OCI-LY7 (cell line): ENCODE data around the gene MUC21.

ENCODE experiments used
- EZH2phosphoT487 ChIP-seq: fragments of 200-600 bp; sonication (generic); IDR thresholded peaks from 2 replicates; pipeline ENCODE4 v1.6.1; 2018; ENCODE audit warnings: low read depth, borderline replicate concordance, mild to moderate bottlenecking, mixed run types, antibody characterized with exemption, low read length, moderate library complexity, mixed read lengths
- TF ChIP-seq, protein P1 (sequence below): fragments of 200-600 bp; sonication (generic); conservative IDR thresholded peaks from 2 replicates; pipeline ENCODE4 v1.5.1; 2014; ENCODE audit warnings: mild to moderate bottlenecking, antibody characterized with exemption, low read length, moderate library complexity, mixed read lengths

DNA sequence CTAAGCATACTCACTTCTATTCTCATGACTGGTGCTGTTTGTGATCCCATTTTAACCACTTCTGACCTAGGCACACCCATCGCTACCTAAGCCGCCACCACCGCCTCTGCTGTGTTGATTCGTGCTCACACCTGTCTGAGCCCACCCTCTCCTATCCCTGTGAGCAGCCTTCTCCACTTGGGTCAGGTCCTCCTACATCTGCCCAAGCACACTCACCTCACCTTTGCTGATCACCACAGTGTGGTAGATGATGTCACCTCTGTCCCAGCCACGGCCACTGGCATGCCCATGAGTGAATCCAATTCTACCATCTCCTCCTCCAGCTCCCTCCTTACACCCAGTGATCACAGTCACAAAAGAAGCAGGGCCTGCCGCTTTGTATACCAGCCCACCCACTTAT, 47.6 kb downstream of the MUC21 start:
- TF ChIP-seq, protein P1, sequence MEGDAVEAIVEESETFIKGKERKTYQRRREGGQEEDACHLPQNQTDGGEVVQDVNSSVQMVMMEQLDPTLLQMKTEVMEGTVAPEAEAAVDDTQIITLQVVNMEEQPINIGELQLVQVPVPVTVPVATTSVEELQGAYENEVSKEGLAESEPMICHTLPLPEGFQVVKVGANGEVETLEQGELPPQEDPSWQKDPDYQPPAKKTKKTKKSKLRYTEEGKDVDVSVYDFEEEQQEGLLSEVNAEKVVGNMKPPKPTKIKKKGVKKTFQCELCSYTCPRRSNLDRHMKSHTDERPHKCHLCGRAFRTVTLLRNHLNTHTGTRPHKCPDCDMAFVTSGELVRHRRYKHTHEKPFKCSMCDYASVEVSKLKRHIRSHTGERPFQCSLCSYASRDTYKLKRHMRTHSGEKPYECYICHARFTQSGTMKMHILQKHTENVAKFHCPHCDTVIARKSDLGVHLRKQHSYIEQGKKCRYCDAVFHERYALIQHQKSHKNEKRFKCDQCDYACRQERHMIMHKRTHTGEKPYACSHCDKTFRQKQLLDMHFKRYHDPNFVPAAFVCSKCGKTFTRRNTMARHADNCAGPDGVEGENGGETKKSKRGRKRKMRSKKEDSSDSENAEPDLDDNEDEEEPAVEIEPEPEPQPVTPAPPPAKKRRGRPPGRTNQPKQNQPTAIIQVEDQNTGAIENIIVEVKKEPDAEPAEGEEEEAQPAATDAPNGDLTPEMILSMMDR, result no peak
- no peak for TF ChIP-seq EZH2phosphoT487
